HepG2 (cell line): Measurements from ENCODE around the gene CLPTM1. TPM values are rescaled to one million over a fixed set of nuclear protein-coding genes. Genes with fewer than 3 reads are reported as not detected.

Experiments
- AHR ChIP-seq: IDR thresholded peaks from 2 replicates; pipeline ENCODE4 v1.6.1; 2018; ENCODE audit warnings: missing genetic modification reagents, missing compliant biosample characterization
- CAMTA2 ChIP-seq: sonication (generic); formaldehyde crosslinking; IDR thresholded peaks from 2 replicates; pipeline ENCODE4 v1.4.0; 2020; ENCODE audit warnings: mild to moderate bottlenecking, missing genetic modification reagents, borderline replicate concordance
- CREBL2 ChIP-seq: sonication (generic); formaldehyde crosslinking; IDR thresholded peaks from 2 replicates; pipeline ENCODE4 v1.8.1; 2023; ENCODE audit warnings: missing genetic modification reagents, mild to moderate bottlenecking, borderline replicate concordance
- CREM ChIP-seq, 2 experiments: sonication (generic) in 1 of 2; formaldehyde crosslinking in 1 of 2; IDR thresholded peaks; 2 replicates each; pipeline versions ENCODE4 v1.4.0 to v1.6.1; 2016 to 2020; ENCODE audit warnings: antibody characterized with exemption in 1 of 2, mild to moderate bottlenecking in 1 of 2, missing genetic modification reagents in 1 of 2
- GZF1 ChIP-seq: sonication (generic); formaldehyde crosslinking; IDR thresholded peaks from 2 replicates; pipeline ENCODE4 v1.5.1; 2020; ENCODE audit warnings: mild to moderate bottlenecking, missing genetic modification reagents
- HNF1A ChIP-seq, 2 experiments: sonication (generic) in 1 of 2; formaldehyde crosslinking in 1 of 2; IDR thresholded peaks; 2 replicates each; pipeline versions ENCODE4 v1.4.0 to v1.6.1; 2016 to 2020; ENCODE audit warnings: borderline replicate concordance in 1 of 2, low read depth in 1 of 2, mild to moderate bottlenecking in 1 of 2, missing genetic modification reagents in 1 of 2
- HNF4A ChIP-seq: sonication (generic); formaldehyde crosslinking; IDR thresholded peaks from 2 replicates; pipeline ENCODE4 v1.4.0; 2020; ENCODE audit warnings: missing genetic modification reagents
- MIER3 ChIP-seq: IDR thresholded peaks from 2 replicates; pipeline ENCODE4 v1.6.1; 2016; ENCODE audit warnings: missing compliant biosample characterization, borderline replicate concordance
- MZF1 ChIP-seq: sonication (generic); formaldehyde crosslinking; IDR thresholded peaks from 2 replicates; pipeline ENCODE4 v1.8.1; 2023; ENCODE audit warnings: mild to moderate bottlenecking, missing genetic modification reagents, borderline replicate concordance
- NFYB ChIP-seq: sonication (generic); formaldehyde crosslinking; IDR thresholded peaks from 2 replicates; pipeline ENCODE4 v1.4.0; 2020; ENCODE audit warnings: missing genetic modification reagents
- POLR2AphosphoS5 ChIP-seq: IDR thresholded peaks from 2 replicates; pipeline ENCODE4 v1.6.1; 2012; ENCODE audit warnings: low read depth, low read length
- PPARG ChIP-seq: conservative IDR thresholded peaks from 2 replicates; pipeline ENCODE4 v1.6.1; 2016; ENCODE audit warnings: missing biosample characterization, missing genetic modification reagents
- ZFP91 ChIP-seq: sonication (generic); formaldehyde crosslinking; IDR thresholded peaks from 2 replicates; pipeline ENCODE4 v1.9.0; 2022; ENCODE audit warnings: missing genetic modification reagents, mild to moderate bottlenecking, borderline replicate concordance
- ZFY ChIP-seq: sonication (generic); formaldehyde crosslinking; IDR thresholded peaks from 2 replicates; pipeline ENCODE4 v1.4.0; 2020; ENCODE audit warnings: missing genetic modification reagents
- ZKSCAN8 ChIP-seq: IDR thresholded peaks from 2 replicates; pipeline ENCODE4 v1.6.1; 2016; ENCODE audit warnings: borderline replicate concordance, missing genetic modification reagents, missing compliant biosample characterization
- ZNF101 ChIP-seq: sonication (generic); formaldehyde crosslinking; IDR thresholded peaks from 2 replicates; pipeline ENCODE4 v1.4.0; 2020; ENCODE audit warnings: mild to moderate bottlenecking, low read depth, missing genetic modification reagents, borderline replicate concordance
- ZNF260 ChIP-seq: sonication (generic); formaldehyde crosslinking; IDR thresholded peaks from 2 replicates; pipeline ENCODE4 v1.4.0; 2020; ENCODE audit warnings: missing genetic modification reagents, low read depth, mild to moderate bottlenecking, borderline replicate concordance
- ZNF274 ChIP-seq: sonication (generic); formaldehyde crosslinking; IDR thresholded peaks from 2 replicates; pipeline ENCODE4 v1.5.1; 2020; ENCODE audit warnings: mild to moderate bottlenecking, missing genetic modification reagents
- ZNF414 ChIP-seq: sonication (generic); formaldehyde crosslinking; IDR thresholded peaks from 2 replicates; pipeline ENCODE4 v1.5.0; 2020; ENCODE audit warnings: missing genetic modification reagents
- ZNF678 ChIP-seq: sonication (generic); formaldehyde crosslinking; IDR thresholded peaks from 2 replicates; pipeline ENCODE4 v1.4.0; 2020; ENCODE audit warnings: mild to moderate bottlenecking, missing genetic modification reagents
- ZNF782 ChIP-seq: sonication (generic); formaldehyde crosslinking; IDR thresholded peaks from 2 replicates; pipeline ENCODE4 v1.4.0; 2020; ENCODE audit warnings: missing genetic modification reagents, mild to moderate bottlenecking, borderline replicate concordance
- ZSCAN9 ChIP-seq: IDR thresholded peaks from 2 replicates; pipeline ENCODE4 v1.6.1; 2016; ENCODE audit warnings: borderline replicate concordance
- polyA plus RNA-seq, 8 experiments: library from polyadenylated mRNA; depleted of rRNA in 3 of 8; stranded (reverse) in 7 of 8; unstranded in 1 of 8; fragments of >200 nt; fragmentation: Illumina TruSeq in 4 of 8; extraction: Trizol in 4 of 8; gene quantifications; 2 replicates each; pipeline versions ENCODE4 v1.2.1 to v1.2.3, GENCODE V29; 2011 to 2016; ENCODE audit warnings: low read depth in 4 of 8, missing spikeins in 1 of 8, mixed read lengths in 1 of 8; ENCODE audit not compliant: insufficient read depth in 1 of 8
- total RNA-seq, 5 experiments: library from RNA; depleted of rRNA; stranded (reverse); fragments of >200 nt; fragmentation: Illumina TruSeq; extraction: Trizol; gene quantifications; 2 replicates each; pipeline ENCODE4 v1.2.3, GENCODE V29; 2016; ENCODE audit warnings: low read depth in 1 of 5

Gene CLPTM1
- total and polyA plus RNA-seq, 2 of the 13 experiments (the other 11 are each of a cell fraction or from before 2014, with no cell fraction given): 34.9 to 42.8 TPM

GRCh38 chr19:44924243-44924725, 30.9 kb upstream of the CLPTM1 start (continued):
- peak; percentile 77; the same call in 1 of the 2 replicates for TF ChIP-seq HNF1A (IDR thresholded peaks at IDR 0.05; ENCODE audit: low read depth)
- TF ChIP-seq HNF1A (CRISPR knock-in tag; IDR thresholded peaks at IDR 0.05; ENCODE audit: borderline replicate concordance): peak; percentile 92
- no peak for TF ChIP-seq ZNF101 (CRISPR knock-in tag)
- TF ChIP-seq PPARG: peak; percentile 95
- peak; percentile 84 for TF ChIP-seq ZFP91 (CRISPR knock-in tag)
- TF ChIP-seq ZFY (CRISPR knock-in tag): peak; percentile 43
- TF ChIP-seq GZF1: no peak
- TF ChIP-seq ZNF678 (CRISPR knock-in tag): no peak
- peak; percentile 83 for TF ChIP-seq ZSCAN9 (CRISPR knock-in tag)
- TF ChIP-seq NFYB (CRISPR knock-in tag): no peak
- peak; percentile 99 for TF ChIP-seq HNF4A (CRISPR knock-in tag)
- no peak for TF ChIP-seq CAMTA2
- no peak for TF ChIP-seq ZNF782 (CRISPR knock-in tag)
- no peak for TF ChIP-seq MZF1 (CRISPR knock-in tag)
- TF ChIP-seq ZKSCAN8 (CRISPR knock-in tag): peak; percentile 90
- TF ChIP-seq CREM (IDR thresholded peaks at IDR 0.05): peak; percentile 91
- TF ChIP-seq CREM (CRISPR knock-in tag; IDR thresholded peaks at IDR 0.05): no peak
- no peak for TF ChIP-seq CREBL2 (CRISPR knock-in tag)
- TF ChIP-seq ZNF414: peak; percentile 92
- no peak for TF ChIP-seq ZNF260
- peak; percentile 37; the same call in 1 of the 2 replicates for TF ChIP-seq ZNF274 (CRISPR knock-in tag)
- TF ChIP-seq AHR (CRISPR knock-in tag): peak; percentile 94
- TF ChIP-seq MIER3 (CRISPR knock-in tag): peak; percentile 95; the same call in 1 of the 2 replicates
- peak; percentile 46; the same call in 1 of the 2 replicates for TF ChIP-seq POLR2AphosphoS5
